NCI-H1105 (cell line): ENCODE data around the gene ENAM.
"Not testable (repeated sequence)": the region's sequence is repeated elsewhere in the genome, so short reads cannot be mapped to it uniquely, and the experiment has no call there.

Experiments
- DNase-seq: peaks from one replicate; lab custom pipeline; 2025; lab: John Stamatoyannopoulos, UW

Gene ENAM

DNA sequence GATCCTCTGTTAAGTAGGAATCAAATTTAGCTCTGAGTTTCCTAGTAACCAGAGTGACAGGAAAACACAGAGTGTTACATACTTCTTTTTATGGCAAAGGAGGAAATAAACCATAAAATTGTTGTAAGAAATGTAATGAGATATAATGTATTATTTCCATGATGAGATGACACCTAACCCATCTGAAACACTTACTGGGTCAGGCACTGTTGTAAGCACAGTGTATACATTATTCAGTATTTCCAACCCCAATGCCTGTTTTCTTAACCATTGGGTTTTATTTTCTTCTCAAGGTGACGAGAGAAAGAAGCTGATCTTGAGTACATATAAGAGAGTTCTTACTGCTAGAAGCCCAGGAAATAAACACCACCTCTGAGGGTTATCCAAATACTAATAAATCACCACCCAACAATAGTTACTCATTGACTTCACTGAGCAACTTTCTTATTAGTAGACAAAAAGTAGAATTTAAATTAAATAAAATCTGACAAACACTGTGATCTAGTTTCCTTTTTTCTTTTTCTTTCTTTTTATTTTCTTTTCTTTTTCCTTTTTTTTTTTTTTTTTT lies 4.2 kb upstream of the ENAM start:
- no peak for DNase-seq

DNA sequence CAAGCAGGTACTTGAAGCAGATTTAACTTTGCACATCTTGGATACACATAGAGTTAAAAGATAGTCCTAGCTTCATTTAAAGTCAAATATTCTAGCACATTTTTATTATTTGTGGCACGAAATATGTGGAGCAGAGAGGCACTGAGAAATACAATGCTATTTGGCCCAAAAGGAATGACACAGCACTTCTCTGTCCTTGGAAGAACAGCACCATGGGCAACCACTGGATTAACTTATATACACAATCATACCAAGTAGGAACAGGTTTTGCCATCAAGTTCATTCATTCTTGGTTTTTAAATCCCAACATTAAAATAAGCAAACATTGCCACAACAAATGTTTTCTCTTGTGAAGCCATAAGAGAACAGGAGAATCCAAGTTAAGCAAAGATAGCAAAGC lies 924 bp upstream of the ENAM start:
- DNase-seq, result no peak

DNA sequence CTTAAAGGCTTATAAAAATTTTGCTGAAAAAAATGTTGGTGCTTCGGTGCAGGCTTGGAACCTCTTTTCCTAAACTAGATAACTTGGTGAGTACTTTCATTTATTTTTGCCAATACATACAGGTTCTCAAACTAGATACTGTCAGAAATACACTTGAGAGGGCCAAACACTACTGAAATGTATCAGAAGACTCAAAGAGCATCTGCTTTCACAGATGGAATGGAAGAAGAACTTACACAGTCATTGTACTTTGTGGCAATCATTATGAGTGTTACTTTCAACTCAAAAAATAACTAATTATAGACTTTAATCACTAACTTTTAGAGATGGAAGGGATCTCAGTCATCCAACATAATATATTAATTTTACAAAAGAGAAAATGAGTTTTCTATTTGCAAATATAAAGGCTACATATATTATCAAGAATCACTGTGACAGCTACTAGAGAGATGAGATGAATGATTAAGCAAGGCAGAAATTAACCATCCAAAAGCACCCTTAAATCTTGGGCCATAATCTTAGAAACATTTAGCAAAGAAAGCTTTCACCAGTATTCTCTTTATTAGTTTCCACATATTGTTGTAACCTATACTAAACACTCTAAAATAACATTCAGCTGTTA lies 1.0 kb downstream of the ENAM start:
- DNase-seq, result no peak

GRCh38 chr4:70630162-70630561 lies 1.6 kb downstream of the ENAM start:
- DNase-seq, result no peak

- no peak for DNase-seq
These were observed 3.5 kb downstream of the ENAM start for GRCh38 chr4:70632028-70632427.

- no peak for DNase-seq
These were observed 5.9 kb downstream of the ENAM start for GRCh38 chr4:70634482-70634881.

- DNase-seq, result no peak
These were observed 8.8 kb downstream of the ENAM start for GRCh38 chr4:70637239-70637913.

DNA sequence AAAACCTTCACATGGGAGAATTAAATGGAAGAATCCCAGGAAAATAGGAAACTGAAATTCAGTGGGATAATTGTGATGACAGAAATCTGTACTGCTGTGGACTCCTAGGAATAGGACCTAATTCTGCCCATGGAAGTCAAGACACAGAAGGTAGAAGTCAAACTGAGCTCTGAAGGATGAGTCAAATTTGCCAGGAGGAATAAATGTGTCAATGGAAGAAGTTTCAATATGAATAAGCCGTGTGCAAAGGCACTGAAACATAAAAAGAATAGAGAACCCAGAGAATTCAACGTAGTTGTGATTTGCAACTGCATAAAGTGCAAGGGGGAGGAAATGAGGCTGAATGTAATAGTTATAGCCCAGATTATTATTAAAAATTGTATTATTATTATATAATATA lies 11.6 kb downstream of the ENAM start:
- DNase-seq, result no peak

DNA sequence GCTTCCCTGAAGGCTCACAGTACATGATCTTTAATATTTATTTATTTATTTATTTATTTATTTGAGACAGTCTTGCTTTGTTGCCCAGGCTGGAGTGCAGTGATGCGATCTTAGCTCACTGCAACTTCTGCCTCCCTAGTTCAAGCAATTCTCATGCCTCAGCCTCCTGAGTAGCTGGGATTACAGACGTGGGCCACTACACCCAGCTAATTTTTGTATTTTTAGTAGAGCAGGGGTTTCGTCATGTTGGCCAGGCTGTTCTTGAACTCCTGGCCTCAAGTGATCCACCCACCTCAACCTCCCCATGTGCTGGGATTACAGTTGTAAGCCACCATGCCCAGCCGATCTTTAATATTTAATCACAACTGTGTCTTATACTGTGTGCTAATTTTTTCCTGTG lies 22.2 kb downstream of the ENAM start:
- DNase-seq, result not testable (repeated sequence)

GRCh38 chr4:70651864-70652506 lies 23.4 kb downstream of the ENAM start:
- DNase-seq, result no peak

DNA sequence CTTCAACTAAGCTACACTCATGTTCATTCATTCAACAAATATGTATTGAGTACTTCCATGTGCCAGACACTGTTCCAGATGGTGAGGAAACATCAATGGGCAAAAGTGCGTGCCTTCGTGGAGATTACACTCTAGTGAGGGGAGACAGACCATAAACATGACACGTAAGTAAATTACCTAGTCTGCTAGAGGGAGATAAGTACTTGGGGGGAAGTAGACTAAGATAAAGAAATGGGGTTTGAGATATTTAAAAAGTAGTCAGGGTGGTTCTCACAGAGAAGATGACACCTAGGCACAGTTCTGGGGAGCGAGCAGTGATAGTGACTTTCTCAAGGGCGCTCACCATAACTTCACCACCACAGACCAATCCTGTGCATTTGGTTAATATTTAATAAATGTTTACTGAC lies 26.1 kb downstream of the ENAM start:
- DNase-seq, result no peak

DNA sequence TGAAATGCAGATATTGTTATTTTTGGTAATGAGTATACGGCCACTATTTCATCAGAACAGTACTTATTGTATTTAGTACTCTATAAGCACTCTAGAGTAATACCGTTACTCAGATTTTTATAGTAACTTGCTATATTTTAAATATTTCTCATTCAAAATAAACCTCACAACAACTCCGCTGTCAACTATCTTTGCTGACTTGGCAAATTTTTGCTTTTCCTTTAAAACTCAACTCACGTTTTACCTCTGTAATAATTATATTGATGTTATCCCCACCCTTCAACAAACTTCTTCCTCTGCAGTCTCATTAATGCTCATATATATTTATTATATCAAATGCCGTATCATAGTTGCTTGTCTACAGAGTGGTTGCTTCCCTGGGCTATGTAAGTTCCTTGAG lies 28.8 kb downstream of the ENAM start:
- DNase-seq, result no peak

DNA sequence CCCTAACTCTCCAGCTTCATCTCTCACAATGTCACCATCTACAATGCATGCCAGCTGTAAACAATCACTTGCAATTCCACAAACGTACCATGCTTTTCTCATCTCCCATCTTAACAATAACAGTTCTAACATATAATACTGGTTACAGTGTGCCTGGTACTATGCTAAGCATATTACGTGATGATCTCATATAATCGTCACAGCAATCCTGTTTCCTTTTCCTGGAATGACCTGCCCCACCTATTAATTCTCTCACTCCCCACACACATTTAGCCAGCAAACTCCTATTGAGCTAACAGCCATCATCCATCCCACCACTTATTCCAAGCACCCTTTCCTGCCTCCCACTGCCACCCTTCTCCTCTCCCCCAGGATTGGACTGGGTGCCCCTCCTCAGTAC lies 29.9 kb downstream of the ENAM start:
- DNase-seq, result no peak

GRCh38 chr4:70660106-70660505 lies 31.6 kb downstream of the ENAM start:
- DNase-seq, result no peak

GRCh38 chr4:70661309-70661922 lies 32.9 kb downstream of the ENAM start:
- not testable (repeated sequence) for DNase-seq

DNA sequence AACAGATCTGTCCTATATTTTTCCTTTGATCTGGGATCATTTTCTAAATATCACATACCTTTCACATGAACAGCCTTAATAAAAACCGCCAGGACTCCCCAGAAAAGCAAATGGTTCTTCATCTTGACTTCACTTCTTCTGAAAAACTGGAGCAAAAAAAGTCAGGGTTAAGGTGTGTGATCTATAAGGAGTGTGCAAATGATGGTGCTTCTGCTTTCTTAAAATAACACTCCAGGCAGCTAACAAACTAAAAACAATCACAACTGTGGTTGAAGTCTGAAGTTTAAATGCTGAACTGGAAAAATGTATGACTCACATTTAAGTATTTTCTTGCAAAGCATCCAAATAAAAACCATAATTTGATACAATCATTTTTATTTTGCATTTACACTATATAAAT lies 37.8 kb downstream of the ENAM start, which contains the start of gene JCHAIN:
JCHAIN (minus strand) TSS at position 140 of the 400 bp plus-strand sequence; CDS start at position 122, 18 bp downstream.
- DNase-seq, result no peak

DNA sequence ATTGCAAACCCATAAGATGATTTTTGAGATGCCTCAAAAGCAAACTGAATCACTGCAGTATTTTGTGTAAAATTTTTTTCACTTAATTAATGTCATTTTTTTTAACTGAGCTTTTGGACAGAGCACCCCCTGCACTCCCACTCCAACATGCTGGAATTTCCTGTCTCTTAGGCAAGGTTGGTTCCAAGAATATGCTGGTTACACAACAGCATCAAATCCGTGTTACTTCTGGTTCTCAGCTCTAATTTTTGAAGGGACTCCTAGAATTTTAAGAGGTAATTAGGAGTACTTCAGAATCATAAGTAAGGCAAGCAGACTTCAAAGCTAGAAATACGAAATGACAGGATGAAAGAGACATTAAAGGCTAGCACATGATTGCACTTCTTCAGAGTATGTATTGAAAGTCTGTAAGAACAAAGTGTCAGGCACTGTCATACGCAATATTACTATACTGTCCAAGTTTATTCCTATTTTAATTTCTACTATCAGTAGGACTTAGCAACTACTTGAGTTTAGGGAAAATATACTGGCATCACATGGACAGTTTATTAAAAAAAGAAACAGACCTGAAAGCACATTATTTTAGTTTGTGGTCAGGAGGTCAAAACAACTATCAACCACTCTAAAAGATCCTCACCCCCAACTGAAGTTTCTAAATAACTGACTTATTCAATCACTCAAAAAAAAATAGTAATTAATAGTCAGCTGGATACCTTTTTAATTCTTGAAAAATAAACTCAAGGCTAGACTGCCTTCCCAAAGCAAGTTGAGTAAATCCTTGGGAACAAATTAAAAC lies 39.4 kb downstream of the ENAM start:
- no peak for DNase-seq

DNA sequence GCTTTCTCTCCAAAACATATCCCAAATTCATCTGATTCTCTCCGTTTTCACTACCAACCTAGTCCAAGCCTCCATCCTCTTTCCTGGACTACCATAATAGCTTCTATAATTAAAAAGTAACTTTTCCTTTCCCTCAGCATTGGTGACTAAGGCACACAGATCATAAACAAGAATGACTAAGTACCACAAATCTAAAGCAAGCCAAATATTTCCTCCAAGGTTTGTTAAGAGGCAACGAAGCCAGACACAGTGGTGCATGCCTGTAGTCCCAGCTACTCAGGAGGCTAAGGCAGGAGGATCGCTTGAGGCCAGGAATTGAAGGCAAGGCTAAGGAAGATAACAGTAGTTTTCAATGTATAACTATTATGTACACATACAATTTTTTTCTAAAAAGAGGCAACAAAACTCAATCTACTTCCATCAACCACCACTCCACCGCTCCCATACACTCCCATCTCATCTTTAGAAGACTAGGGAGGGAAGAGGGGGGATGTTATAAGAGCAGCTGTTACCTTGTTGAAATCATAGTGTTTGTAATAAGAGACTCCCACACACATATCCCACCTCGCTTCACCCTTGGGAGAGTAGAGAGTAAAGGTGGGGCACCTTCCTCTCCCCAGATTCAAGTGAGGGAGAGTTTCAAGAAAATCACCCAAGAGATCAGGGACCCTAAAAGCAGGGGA lies 41.9 kb downstream of the ENAM start:
- no peak for DNase-seq

GRCh38 chr4:70671091-70671490 lies 42.5 kb downstream of the ENAM start:
- no peak for DNase-seq

DNA sequence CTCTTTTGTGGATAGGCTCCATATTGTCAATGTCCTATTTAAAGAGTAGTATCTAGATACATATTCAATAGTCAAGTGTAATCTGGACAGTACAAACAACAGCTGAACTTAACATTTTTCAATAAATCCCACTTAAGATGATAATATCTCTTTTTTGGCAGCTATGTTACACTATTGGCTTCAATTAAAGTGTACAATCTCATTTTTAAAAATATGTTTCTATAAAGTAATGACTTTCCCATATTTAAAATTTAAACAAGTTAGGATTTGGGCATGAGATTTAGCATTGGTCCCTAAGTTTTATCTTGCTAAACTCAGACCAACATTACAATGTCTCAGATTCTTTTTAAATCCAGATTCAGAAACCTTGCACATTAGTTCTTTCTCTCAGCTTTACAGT lies 45.6 kb downstream of the ENAM start:
- no peak for DNase-seq

DNA sequence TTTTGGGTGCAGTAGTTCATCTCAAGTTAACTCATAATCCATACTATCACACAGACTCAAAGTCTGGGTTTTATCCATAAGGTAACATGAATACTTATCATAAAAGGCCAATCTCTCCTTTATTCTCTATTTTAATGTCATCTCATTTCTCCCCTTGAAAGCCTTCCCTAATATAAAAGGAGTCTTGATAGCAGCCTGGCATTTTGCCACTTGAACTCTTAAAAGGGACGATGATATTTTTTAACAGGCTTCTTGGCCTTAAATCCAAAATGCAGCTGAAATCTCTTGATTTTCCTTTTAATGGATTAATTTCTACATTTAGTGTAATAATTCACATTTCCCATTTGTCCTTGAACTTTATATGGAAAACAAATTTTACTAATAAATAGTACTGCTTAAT lies 46.2 kb downstream of the ENAM start:
- no peak for DNase-seq
